Neural cell (in vitro differentiated cells): ENCODE results near the gene METAP2. TPM values are rescaled to one million over a fixed set of nuclear protein-coding genes. Genes with fewer than 3 reads are reported as not detected.
"Not testable (repeated sequence)": the region's sequence is repeated elsewhere in the genome, so short reads cannot be mapped to it uniquely, and the experiment has no call there.

Experiments used
- H2AFZ ChIP-seq: fragments of 200-600, 300-800 bp; sonication (generic), shearing (Covaris generic); 2 replicates; pipeline ENCODE4 v1.6.0; 2014; ENCODE audit warnings: low read depth, mild to moderate bottlenecking, antibody characterized with exemption, low read length, moderate library complexity
- H3F3A ChIP-seq: fragments of 200-600 bp; shearing (Covaris generic); 2 replicates; pipeline ENCODE4 v1.6.1; 2016; ENCODE audit warnings: mild to moderate bottlenecking, moderate library complexity, mixed read lengths, antibody characterized with exemption, low read length; ENCODE audit not compliant: insufficient read depth, poor library complexity, severe bottlenecking
- H3K27ac ChIP-seq: fragments of 200-600, 300-800 bp; sonication (generic), shearing (Covaris generic); 2 replicates; pipeline ENCODE4 v1.5.1; 2014; ENCODE audit warnings: mild to moderate bottlenecking, low read length, moderate library complexity
- H3K27me3 ChIP-seq: fragments of 300-800, 200-600 bp; sonication (generic), shearing (Covaris generic); 2 replicates; pipeline ENCODE4 v1.6.0; 2014; ENCODE audit warnings: mild to moderate bottlenecking, low read depth, low read length, moderate library complexity; ENCODE audit not compliant: insufficient read depth
- H3K36me3 ChIP-seq: fragments of 300-800, 200-600 bp; sonication (generic), shearing (Covaris generic); 2 replicates; pipeline ENCODE4 v1.5.1; 2014; ENCODE audit warnings: mild to moderate bottlenecking, antibody characterized with exemption, low read length, moderate library complexity; ENCODE audit not compliant: insufficient read depth
- H3K4me2 ChIP-seq: fragments of 300-800, 200-600 bp; sonication (generic), shearing (Covaris generic); 2 replicates; pipeline ENCODE4 v1.6.0; 2014; ENCODE audit warnings: mild to moderate bottlenecking, low read length
- H3K4me3 ChIP-seq: fragments of 300-800, 200-600 bp; sonication (generic), shearing (Covaris generic); 2 replicates; pipeline ENCODE4 v1.5.1; 2014; ENCODE audit warnings: mild to moderate bottlenecking, low read length, moderate library complexity
- H3K79me2 ChIP-seq: fragments of 200-600 bp; shearing (Covaris generic); replicated peaks from 2 replicates; pipeline ENCODE4 v1.6.0; 2014; ENCODE audit warnings: mild to moderate bottlenecking, low read length, moderate library complexity; ENCODE audit not compliant: insufficient read depth
- H3K9ac ChIP-seq: fragments of 300-800, 200-600 bp; sonication (generic), shearing (Covaris generic); 2 replicates; pipeline ENCODE4 v1.6.1; 2016; ENCODE audit warnings: mild to moderate bottlenecking, low read length, mixed read lengths
- H3K9me2 ChIP-seq: fragments of 200-600 bp; shearing (Covaris generic); 2 replicates; pipeline ENCODE4 v1.6.1; 2016; ENCODE audit warnings: mild to moderate bottlenecking, low read length, mixed read lengths; ENCODE audit not compliant: insufficient read depth
- H3K9me3 ChIP-seq: fragments of 200-600, 300-800 bp; sonication (generic), shearing (Covaris generic); 2 replicates; pipeline ENCODE4 v1.6.1; 2016; ENCODE audit warnings: mild to moderate bottlenecking, mixed run types, low read length, moderate library complexity, mixed read lengths
- H4K20me1 ChIP-seq: fragments of 200-600 bp; shearing (Covaris generic); 2 replicates; pipeline ENCODE4 v1.6.1; 2016; ENCODE audit warnings: mild to moderate bottlenecking, mixed run types; ENCODE audit not compliant: insufficient read depth
- CTCF ChIP-seq: fragments of 450-650 bp; IDR thresholded peaks from 2 replicates; pipeline ENCODE4 v1.5.1; 2014; ENCODE audit warnings: antibody characterized with exemption, mild to moderate bottlenecking, moderate library complexity; ENCODE audit not compliant: poor library complexity, severe bottlenecking
- EP300 ChIP-seq: fragments of 450-650 bp; conservative IDR thresholded peaks from 2 replicates; pipeline ENCODE4 v1.6.1; 2014; ENCODE audit warnings: antibody characterized with exemption, mild to moderate bottlenecking, moderate library complexity; ENCODE audit not compliant: poor library complexity, severe bottlenecking
- EZH2 ChIP-seq: fragments of 200-600, 300-800 bp; shearing (Covaris generic), sonication (generic); IDR thresholded peaks from 2 replicates; pipeline ENCODE4 v1.6.1; 2014; ENCODE audit warnings: antibody characterized with exemption, low read length, borderline replicate concordance, mild to moderate bottlenecking; ENCODE audit not compliant: insufficient read depth, poor library complexity, severe bottlenecking
- MXI1 ChIP-seq: fragments of 450-650 bp; conservative IDR thresholded peaks from 2 replicates; pipeline ENCODE4 v1.6.1; 2014; ENCODE audit warnings: antibody characterized with exemption, mild to moderate bottlenecking; ENCODE audit not compliant: poor library complexity, severe bottlenecking
- POLR2AphosphoS5 ChIP-seq: IDR thresholded peaks from 2 replicates; pipeline ENCODE4 v1.6.1; 2012
- RAD21 ChIP-seq: fragments of 450-650 bp; conservative IDR thresholded peaks from 2 replicates; pipeline ENCODE4 v1.6.1; 2014; ENCODE audit warnings: antibody characterized with exemption, mild to moderate bottlenecking, moderate library complexity
- SMC3 ChIP-seq: fragments of 450-650 bp; conservative IDR thresholded peaks from 2 replicates; pipeline ENCODE4 v1.6.1; 2014; ENCODE audit warnings: antibody characterized with exemption, mild to moderate bottlenecking, moderate library complexity; ENCODE audit not compliant: poor library complexity
- TAF1 ChIP-seq: IDR thresholded peaks from 2 replicates; pipeline ENCODE4 v1.6.1; 2012; ENCODE audit warnings: low read depth
- polyA plus RNA-seq: library from polyadenylated mRNA; depleted of rRNA; stranded (reverse); fragments of >200 nt; gene quantifications from 2 replicates; pipeline ENCODE4 v1.2.3, GENCODE V29; 2014
- TF ChIP-seq, protein P1 (sequence below): IDR thresholded peaks from 2 replicates; pipeline ENCODE4 v1.6.1; 2012; ENCODE audit warnings: borderline replicate concordance

METAP2 gene
- polyA plus RNA-seq, 1 donor from 2014 or later = 78.0 TPM

GRCh38 chr12:95443459-95443858, 30.5 kb upstream of the METAP2 start:
- Histone ChIP-seq H3K27me3 (peaks cover 4% of the 10 kb centered on the region), H3K36me3 (no peaks in the 10 kb centered on the region), H3F3A (no peaks in the 10 kb centered on the region), H3K4me3 (no peak overlapping the region), H2AFZ (no peak overlapping the region), H4K20me1 (no peaks in the 10 kb centered on the region), H3K27ac (no peak overlapping the region), H3K9me2 (no peaks in the 10 kb centered on the region), H3K79me2 (no peaks in the 10 kb centered on the region), H3K4me2 (no peak overlapping the region), H3K9ac (no peak overlapping the region), H3K9me3 (no peaks in the 10 kb centered on the region)
- TF ChIP-seq EZH2 (no peak), TAF1 (no peak), SMC3 (no peak), POLR2AphosphoS5 (peak; percentile 33), RAD21 (no peak), EP300 (peak; percentile 56)
- TF ChIP-seq, protein P1, sequence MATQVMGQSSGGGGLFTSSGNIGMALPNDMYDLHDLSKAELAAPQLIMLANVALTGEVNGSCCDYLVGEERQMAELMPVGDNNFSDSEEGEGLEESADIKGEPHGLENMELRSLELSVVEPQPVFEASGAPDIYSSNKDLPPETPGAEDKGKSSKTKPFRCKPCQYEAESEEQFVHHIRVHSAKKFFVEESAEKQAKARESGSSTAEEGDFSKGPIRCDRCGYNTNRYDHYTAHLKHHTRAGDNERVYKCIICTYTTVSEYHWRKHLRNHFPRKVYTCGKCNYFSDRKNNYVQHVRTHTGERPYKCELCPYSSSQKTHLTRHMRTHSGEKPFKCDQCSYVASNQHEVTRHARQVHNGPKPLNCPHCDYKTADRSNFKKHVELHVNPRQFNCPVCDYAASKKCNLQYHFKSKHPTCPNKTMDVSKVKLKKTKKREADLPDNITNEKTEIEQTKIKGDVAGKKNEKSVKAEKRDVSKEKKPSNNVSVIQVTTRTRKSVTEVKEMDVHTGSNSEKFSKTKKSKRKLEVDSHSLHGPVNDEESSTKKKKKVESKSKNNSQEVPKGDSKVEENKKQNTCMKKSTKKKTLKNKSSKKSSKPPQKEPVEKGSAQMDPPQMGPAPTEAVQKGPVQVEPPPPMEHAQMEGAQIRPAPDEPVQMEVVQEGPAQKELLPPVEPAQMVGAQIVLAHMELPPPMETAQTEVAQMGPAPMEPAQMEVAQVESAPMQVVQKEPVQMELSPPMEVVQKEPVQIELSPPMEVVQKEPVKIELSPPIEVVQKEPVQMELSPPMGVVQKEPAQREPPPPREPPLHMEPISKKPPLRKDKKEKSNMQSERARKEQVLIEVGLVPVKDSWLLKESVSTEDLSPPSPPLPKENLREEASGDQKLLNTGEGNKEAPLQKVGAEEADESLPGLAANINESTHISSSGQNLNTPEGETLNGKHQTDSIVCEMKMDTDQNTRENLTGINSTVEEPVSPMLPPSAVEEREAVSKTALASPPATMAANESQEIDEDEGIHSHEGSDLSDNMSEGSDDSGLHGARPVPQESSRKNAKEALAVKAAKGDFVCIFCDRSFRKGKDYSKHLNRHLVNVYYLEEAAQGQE = no peak

DNA sequence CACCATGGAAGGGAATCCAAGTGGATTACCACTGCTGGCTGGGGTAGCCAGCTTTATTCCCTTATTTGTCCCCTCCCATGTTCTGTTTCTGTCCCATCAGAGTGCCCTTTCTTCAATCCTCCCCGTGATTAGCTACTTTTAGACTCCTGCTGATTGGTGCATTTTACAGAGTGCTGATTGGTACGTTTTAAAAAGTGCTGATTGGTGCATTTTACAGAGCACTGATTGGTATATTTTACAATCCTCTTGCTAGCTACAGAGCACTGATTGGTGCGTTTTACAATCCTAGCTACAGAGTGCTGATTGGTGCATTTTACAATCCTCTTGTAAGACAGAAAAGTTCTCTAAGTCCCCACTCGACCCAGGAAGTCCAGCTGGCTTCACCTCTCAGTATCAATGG, 28.9 kb upstream of the METAP2 start:
- not testable (repeated sequence) for H2AFZ ChIP-seq, H3K9me3 ChIP-seq, H3K79me2 ChIP-seq, H3K27ac ChIP-seq, H3K9me2 ChIP-seq, H3K9ac ChIP-seq, H3K4me2 ChIP-seq, H3K27me3 ChIP-seq, H3K4me3 ChIP-seq, H3K36me3 ChIP-seq, H3F3A ChIP-seq, H4K20me1 ChIP-seq

DNA sequence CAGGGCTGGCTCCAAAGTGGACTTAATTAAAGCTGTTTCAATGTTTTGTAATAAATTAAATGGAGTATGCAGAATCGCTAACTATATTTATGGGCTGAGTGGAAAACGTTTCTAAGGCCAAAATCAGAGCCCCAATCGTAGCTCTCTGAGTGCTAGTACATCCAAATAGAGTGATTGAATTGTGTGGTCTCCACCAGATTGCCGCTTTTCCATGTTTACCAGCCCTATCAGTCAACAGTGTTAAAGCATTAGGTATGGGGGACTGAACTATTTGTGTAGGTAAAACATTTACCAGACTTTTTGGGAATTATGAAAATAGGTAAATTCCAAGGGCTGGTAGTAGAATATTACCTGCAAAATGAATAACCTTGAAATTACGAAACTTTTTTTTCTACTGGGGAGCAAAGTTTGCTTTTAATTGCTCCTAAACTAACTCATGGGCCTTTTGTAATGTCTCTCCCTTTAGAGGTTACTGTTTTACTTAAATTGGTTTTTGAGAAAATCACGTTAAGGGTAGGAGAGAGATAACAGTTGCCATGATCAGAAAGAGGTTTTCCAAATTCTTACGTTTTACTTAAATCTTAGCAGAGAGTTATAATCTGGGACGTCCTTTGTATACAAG, 28.0 kb upstream of the METAP2 start:
- Histone ChIP-seq H3K4me2 (no peak overlapping the region), H3F3A (no peaks in the 10 kb centered on the region), H3K27ac (no peak overlapping the region), H3K9me3 (no peaks in the 10 kb centered on the region), H3K9me2 (no peaks in the 10 kb centered on the region), H2AFZ (no peak overlapping the region), H4K20me1 (no peaks in the 10 kb centered on the region), H3K36me3 (no peaks in the 10 kb centered on the region), H3K27me3 (peaks cover 4% of the 10 kb centered on the region), H3K9ac (no peak overlapping the region), H3K79me2 (no peaks in the 10 kb centered on the region), H3K4me3 (no peak overlapping the region)
- TF ChIP-seq CTCF (no peak), EZH2 (no peak), TAF1 (no peak), SMC3 (no peak), EP300 (no peak), MXI1 (no peak), POLR2AphosphoS5 (no peak), RAD21 (no peak)
- TF ChIP-seq, protein P1 = no peak
